Large intestine (tissue), 3 donors: ENCODE data around the gene KLHL42. TPM values are rescaled to one million over a fixed set of nuclear protein-coding genes. Genes with fewer than 3 reads are reported as not detected.

Experiments used
- DNase-seq, 2 donors: peaks; one replicate each; pipeline versions ENCODE4 v3.0.0 to v3.0.0-alpha.2; 2013
- H3K27ac ChIP-seq: one replicate; pipeline ENCODE4 v1.5.1; 2013; ENCODE audit warnings: low read length
- H3K27me3 ChIP-seq: 2 replicates; pipeline ENCODE4 v1.6.1; 2013; ENCODE audit warnings: low read length; ENCODE audit not compliant: control insufficient read depth, insufficient read depth
- H3K36me3 ChIP-seq: 2 replicates; pipeline ENCODE4 v1.6.1; 2013; ENCODE audit warnings: low read length; ENCODE audit not compliant: control insufficient read depth, insufficient read depth
- H3K4me1 ChIP-seq: one replicate; pipeline ENCODE4 v1.6.1; 2013; ENCODE audit warnings: low read length; ENCODE audit not compliant: control insufficient read depth, insufficient read depth
- H3K4me3 ChIP-seq: one replicate; pipeline ENCODE4 v1.5.1; 2013; ENCODE audit warnings: low read length
- H3K9me3 ChIP-seq: one replicate; pipeline ENCODE4 v1.6.1; 2013; ENCODE audit warnings: mild to moderate bottlenecking, low read depth, low read length, moderate library complexity; ENCODE audit not compliant: control insufficient read depth
- WGBS: methylation state at CpG from one replicate; pipeline ENCODE4 v1.1.5; 2013; ENCODE audit warnings: low lambda C conversion rate; ENCODE audit not compliant: insufficient coverage; 5-methylcytosine and 5-hydroxymethylcytosine counted together
- polyA plus RNA-seq: library from polyadenylated mRNA; unstranded; fragments of 120-200 nt; gene quantifications from one replicate; pipeline ENCODE4 v1.2.1, GENCODE V29; 2013

KLHL42 gene
- polyA plus RNA-seq, 1 donor, result 27.7 TPM

DNA sequence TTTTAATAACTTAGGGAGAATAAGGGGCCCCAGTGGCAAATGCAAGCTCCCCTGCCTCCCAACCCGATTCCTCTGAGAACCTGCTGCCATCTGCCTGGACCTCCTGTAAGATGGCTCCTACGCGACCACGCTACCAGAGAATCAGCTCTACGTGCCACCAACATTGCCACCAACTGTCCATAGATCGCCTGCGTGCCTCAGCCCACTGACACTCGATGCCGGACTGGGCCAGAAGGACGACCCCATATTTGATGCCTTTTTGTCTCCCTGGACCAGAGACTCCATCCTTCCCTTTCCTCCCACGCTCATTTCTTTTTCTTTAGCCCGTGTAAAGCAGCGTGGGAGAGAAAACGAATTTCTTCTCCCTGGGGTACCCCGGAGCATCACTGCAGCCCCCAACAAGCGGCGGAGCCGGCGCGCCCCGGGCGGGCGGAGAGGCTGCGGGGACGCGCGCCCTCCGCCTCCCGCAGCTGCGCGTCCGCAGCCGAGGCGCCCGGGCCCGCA lies 565 bp upstream of the KLHL42 start:
- Histone ChIP-seq H3K4me1 (peaks cover 16% of the 10 kb centered on the region), H3K27ac (peak overlapping the region; percentile 51), H3K27me3 (no peaks in the 10 kb centered on the region), H3K36me3 (peaks cover 5% of the 10 kb centered on the region), H3K9me3 (no peaks in the 10 kb centered on the region), H3K4me3 (peak overlapping the region; percentile 75)
- DNase-seq, result no peak
- no CpG with 5 or more reads among the region's 36 CpGs for WGBS

- peaks cover 5% of the 10 kb centered on the region for H3K36me3 ChIP-seq
- H3K9me3 ChIP-seq, result no peaks in the 10 kb centered on the region
- DNase-seq, result peak in 1 of 2 donors; percentile 31
- 40% methylated on average over 1 of the region's 27 CpGs for WGBS
- H3K27ac ChIP-seq, result peak overlapping the region; percentile 73
- peak overlapping the region; percentile 75 for H3K4me3 ChIP-seq
- H3K27me3 ChIP-seq, result no peaks in the 10 kb centered on the region
- peaks cover 16% of the 10 kb centered on the region for H3K4me1 ChIP-seq
Measured at GRCh38 chr12:27780612-27781408, 777 bp downstream of the KLHL42 start.

GRCh38 chr12:27781680-27782079 lies 1.6 kb downstream of the KLHL42 start:
- DNase-seq, result no peak
- Histone ChIP-seq H3K27ac (no peak overlapping the region), H3K36me3 (peaks cover 5% of the 10 kb centered on the region), H3K9me3 (no peaks in the 10 kb centered on the region), H3K4me3 (peak overlapping the region; percentile 75), H3K27me3 (no peaks in the 10 kb centered on the region), H3K4me1 (peaks cover 16% of the 10 kb centered on the region)
- WGBS, result 80% methylated on average over 2 of the region's 5 CpGs

GRCh38 chr12:27782481-27782880 lies 2.4 kb downstream of the KLHL42 start:
- H3K4me3 ChIP-seq, result no peak overlapping the region
- peaks cover 5% of the 10 kb centered on the region for H3K36me3 ChIP-seq
- no peaks in the 10 kb centered on the region for H3K9me3 ChIP-seq
- peaks cover 16% of the 10 kb centered on the region for H3K4me1 ChIP-seq
- no peaks in the 10 kb centered on the region for H3K27me3 ChIP-seq
- WGBS, result no CpG with 5 or more reads among the region's 1 CpG
- H3K27ac ChIP-seq, result no peak overlapping the region
- no peak for DNase-seq

DNA sequence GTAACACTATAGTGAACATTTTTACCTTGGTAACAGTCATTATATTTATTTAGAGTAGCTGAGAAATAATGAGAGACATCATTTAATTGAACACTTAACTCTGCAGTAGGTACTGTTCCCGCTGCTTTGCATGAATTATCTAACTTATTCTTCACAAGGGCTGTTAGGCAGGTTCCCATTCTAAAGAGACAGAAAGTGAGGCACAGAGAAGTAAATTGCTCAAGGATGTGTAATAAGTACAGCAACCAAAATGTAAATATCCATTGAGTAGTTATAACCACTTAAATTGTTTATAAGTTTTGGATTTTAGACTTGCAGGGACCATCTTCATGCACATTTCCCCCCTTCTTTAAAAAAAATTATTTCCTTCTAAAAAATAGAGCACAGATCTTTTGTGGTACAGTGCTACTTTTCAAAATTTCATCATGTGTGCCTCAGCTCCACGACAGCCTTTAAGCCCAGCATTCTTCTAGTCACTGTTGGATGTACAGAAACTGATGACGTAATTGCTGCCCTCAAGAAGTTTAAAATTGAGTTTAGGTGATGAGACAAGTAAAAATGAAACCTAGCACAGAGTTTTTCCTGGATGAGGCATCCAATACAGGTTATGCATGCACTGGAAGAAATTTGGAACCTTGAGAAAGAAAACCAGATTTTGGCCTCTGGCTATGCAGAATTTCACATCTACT lies 6.0 kb downstream of the KLHL42 start:
- Histone ChIP-seq H3K4me1 (peaks cover 11% of the 10 kb centered on the region), H3K27me3 (no peaks in the 10 kb centered on the region), H3K36me3 (peaks cover 20% of the 10 kb centered on the region), H3K27ac (no peak overlapping the region), H3K9me3 (no peaks in the 10 kb centered on the region), H3K4me3 (no peak overlapping the region)
- no peak for DNase-seq
- WGBS, result no CpG with 5 or more reads among the region's 3 CpGs

DNA sequence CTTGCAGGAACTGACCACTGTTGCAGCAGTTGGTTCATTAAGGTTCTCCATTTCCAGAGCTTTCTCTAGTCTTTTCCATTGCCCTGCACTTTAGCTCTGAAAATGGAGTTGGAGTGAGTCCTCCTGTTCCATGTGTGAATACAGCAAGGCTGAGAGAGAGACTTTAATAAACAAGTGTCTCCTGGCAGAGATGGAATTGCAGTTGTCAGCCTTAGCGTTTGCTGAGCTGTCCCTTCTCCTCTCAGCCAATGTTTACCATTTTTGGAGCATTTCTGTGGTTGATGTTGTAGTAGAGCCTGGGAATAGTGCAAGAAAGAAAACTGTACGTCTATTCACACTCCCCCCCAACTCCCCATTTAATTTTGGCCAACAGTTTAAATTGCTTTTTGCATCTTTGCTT lies 7.5 kb downstream of the KLHL42 start:
- Histone ChIP-seq H3K9me3 (no peaks in the 10 kb centered on the region), H3K27ac (no peak overlapping the region), H3K4me1 (no peaks in the 10 kb centered on the region), H3K36me3 (peaks cover 27% of the 10 kb centered on the region), H3K27me3 (no peaks in the 10 kb centered on the region), H3K4me3 (no peak overlapping the region)
- WGBS, result no CpG with 5 or more reads among the region's 2 CpGs
- DNase-seq, result peak in 1 of 2 donors; percentile 13

DNA sequence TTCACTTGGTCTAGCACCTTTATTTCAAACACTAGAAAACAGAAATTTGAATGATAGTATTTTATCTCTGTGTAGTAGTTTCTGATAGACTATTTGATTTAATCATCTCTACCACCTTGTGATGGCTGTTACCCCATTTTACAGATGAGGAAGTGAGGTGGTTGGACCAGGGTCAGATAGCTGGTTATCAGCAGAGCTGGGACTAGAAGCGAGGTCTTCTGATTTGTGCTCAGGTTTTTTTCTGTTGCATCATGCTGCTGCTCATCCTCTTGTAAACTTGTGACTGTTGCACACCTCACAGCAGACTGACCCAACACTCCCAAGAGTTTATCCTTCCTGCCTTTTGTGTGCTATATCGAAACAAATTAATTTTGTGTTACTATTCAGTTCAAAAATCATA lies 10.1 kb downstream of the KLHL42 start:
- Histone ChIP-seq H3K4me1 (no peaks in the 10 kb centered on the region), H3K27ac (no peak overlapping the region)
- 100% methylated on average over 1 of the region's 2 CpGs for WGBS

DNA sequence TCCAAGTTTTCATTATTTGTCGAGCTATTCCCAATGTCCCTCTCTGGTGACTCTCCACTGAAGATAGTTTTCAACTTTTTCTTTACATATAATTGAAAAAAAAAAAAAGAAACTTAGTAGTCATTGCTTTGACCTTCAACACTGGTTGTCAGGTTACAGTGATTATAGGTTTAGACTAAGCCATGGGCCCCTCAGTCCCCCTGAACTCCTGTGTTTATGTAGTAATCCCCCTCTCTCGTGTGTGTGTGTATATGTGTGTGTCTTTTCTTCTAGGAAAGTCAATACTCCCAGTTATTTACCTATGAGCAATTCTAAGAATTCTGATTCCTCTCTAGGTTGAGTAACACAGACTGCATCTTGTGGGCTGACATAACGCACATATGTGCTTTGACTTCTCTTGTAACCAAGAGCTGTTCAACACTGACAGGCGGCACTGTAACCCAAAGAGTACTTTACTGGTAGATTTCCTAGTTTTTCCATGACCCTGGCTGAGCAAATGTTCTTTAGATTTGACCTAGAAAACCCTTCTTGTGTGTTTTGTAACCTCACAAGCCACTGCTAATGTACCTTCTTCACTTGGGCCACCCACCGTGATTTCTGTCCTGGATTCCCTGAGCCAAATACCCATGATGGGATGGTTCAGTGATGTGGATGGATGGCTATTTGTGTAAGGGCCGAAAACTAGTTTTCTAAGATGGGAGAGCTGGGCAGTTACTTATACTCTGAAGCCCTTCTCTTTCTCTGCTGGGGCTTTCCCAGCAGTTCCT lies 15.0 kb downstream of the KLHL42 start:
- Histone ChIP-seq H3K9me3 (no peaks in the 10 kb centered on the region), H3K27ac (no peak overlapping the region), H3K27me3 (no peaks in the 10 kb centered on the region), H3K4me3 (no peak overlapping the region), H3K36me3 (peaks cover 71% of the 10 kb centered on the region), H3K4me1 (no peaks in the 10 kb centered on the region)
- no peak for DNase-seq
- 57% methylated on average over 1 of the region's 6 CpGs for WGBS

More for the DNA sequence above, 10.1 kb downstream of the KLHL42 start:
- H3K9me3 ChIP-seq, result no peaks in the 10 kb centered on the region
- H3K4me3 ChIP-seq, result no peak overlapping the region
- DNase-seq, result no peak
- H3K27me3 ChIP-seq, result no peaks in the 10 kb centered on the region
- H3K36me3 ChIP-seq, result peaks cover 52% of the 10 kb centered on the region

DNA sequence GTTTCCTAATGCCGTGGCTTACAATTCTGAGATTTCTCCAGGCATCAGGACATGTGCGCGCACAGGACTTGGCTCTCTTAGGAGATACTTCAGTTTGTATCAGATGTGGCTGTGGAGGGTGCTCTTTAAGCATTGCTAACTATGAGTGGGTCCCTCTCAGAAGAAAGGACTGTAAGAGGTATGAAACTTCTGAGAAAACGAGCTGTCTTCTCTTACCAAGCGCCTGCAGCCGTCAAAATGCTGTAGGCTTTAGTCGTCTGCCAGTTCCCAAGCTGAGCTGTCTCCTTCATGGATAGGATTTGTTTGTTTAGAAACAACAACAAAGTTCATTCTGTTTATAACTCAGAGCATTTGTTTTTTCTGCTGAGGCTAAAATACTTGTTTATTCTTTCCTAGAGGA lies 16.1 kb downstream of the KLHL42 start:
- no peak for DNase-seq
- WGBS, result 60% methylated on average over 1 of the region's 7 CpGs
- Histone ChIP-seq H3K9me3 (no peaks in the 10 kb centered on the region), H3K27me3 (no peaks in the 10 kb centered on the region), H3K4me1 (no peaks in the 10 kb centered on the region), H3K36me3 (peaks cover 71% of the 10 kb centered on the region), H3K27ac (no peak overlapping the region), H3K4me3 (no peak overlapping the region)
